ENCODE measurements around the gene SETD3. TPM values are rescaled to one million over a fixed set of nuclear protein-coding genes. Genes with fewer than 3 reads are reported as not detected.

Gene SETD3
- total RNA-seq, 6 experiments from 2014 or later, result 24.7 to 42.0 (median 28.8) TPM

DNA sequence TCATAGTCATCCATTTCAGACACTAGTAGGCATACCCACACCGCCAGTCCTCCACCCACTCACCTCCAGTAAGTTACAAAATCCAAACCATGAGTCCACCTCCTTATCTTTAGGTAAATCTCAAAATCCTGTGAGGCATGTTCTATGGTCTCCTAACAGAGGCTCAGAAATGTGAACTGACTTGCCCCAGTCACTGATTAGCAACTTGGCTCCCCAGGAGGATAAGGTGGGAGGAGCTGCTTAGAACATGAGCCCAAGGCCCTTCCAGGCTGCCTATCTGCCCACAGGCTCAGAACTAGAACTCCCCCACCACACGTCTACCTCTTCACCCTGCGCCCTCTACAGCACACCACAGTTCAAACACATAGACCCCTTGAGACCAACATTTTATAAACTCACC is 19.9 kb downstream of the SETD3 start:
- Histone ChIP-seq H3K4me3 (no peak overlapping the region), H3K4me1 (peaks cover 0 to 11% (median 5%) of the 10 kb centered on the region in 4 donors), H3K36me3 (peaks cover 0 to 49% (median 15%) of the 10 kb centered on the region in 4 donors), H3K9me3 (no peaks in the 10 kb centered on the region), H3K27me3 (no peaks in the 10 kb centered on the region), H3K27ac (no peak overlapping the region)
- intact Hi-C loops (cut with DNase I), result no loop called here
- WGBS (ENCODE audit: insufficient coverage, low coverage, low lambda C conversion rate, missing lambda C conversion rate), result 66% methylated on average over 3 of the region's 3 CpGs
- ATAC-seq (peak in 3 of 4 donors; percentile 11 to 76 (median 25)), DNase-seq (no peak)
- TF ChIP-seq, protein P1, sequence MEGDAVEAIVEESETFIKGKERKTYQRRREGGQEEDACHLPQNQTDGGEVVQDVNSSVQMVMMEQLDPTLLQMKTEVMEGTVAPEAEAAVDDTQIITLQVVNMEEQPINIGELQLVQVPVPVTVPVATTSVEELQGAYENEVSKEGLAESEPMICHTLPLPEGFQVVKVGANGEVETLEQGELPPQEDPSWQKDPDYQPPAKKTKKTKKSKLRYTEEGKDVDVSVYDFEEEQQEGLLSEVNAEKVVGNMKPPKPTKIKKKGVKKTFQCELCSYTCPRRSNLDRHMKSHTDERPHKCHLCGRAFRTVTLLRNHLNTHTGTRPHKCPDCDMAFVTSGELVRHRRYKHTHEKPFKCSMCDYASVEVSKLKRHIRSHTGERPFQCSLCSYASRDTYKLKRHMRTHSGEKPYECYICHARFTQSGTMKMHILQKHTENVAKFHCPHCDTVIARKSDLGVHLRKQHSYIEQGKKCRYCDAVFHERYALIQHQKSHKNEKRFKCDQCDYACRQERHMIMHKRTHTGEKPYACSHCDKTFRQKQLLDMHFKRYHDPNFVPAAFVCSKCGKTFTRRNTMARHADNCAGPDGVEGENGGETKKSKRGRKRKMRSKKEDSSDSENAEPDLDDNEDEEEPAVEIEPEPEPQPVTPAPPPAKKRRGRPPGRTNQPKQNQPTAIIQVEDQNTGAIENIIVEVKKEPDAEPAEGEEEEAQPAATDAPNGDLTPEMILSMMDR (IDR thresholded peaks at IDR 0.05), result no peak
- TF ChIP-seq POLR2A (IDR thresholded peaks at IDR 0.05), result no peak

DNA sequence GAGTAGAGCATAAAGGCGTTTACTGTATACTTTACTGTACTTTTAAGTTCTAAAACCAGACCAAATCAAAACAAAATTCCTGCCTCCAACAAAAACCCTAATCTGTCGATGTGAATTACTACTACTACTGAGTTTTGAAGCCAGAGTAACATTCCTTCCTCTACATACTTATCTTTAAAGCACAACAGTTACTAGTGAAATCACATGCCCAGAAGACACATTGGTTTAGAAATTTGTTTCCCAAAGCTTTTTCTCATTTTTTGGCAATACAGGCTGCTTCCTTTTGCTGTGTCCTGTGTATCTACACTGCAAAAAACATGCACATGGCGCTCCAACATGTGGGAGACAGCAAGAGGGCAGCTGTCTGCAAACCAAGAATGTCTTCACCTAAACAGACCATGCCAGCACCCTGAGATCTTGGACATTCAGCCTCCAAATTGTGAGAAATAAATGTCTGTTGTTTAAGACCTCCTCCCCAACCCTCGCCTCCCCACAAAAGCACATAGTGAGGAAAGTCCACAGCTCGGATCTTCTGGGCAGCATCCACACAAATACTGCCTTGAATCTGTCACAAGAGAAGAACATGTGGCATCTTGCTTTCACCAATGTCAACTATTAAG is 21.1 kb downstream of the SETD3 start:
- peaks cover 0 to 11% (median 5%) of the 10 kb centered on the region in 4 donors for H3K4me1 ChIP-seq
- H3K27me3 ChIP-seq, result no peaks in the 10 kb centered on the region
- H3K9me3 ChIP-seq, result no peaks in the 10 kb centered on the region
- TF ChIP-seq POLR2A (IDR thresholded peaks at IDR 0.05), result no peak
- TF ChIP-seq, protein P1 (IDR thresholded peaks at IDR 0.05), result no peak
- intact Hi-C loops (cut with DNase I), result no loop called here
- H3K36me3 ChIP-seq, result peaks cover 0 to 43% (median 14%) of the 10 kb centered on the region in 4 donors
- H3K4me3 ChIP-seq, result no peak overlapping the region
- no peak for DNase-seq
- WGBS (ENCODE audit: insufficient coverage, low coverage, low lambda C conversion rate, missing lambda C conversion rate), result 78% methylated on average over 5 of the region's 5 CpGs
- no peak for ATAC-seq
- H3K27ac ChIP-seq, result no peak overlapping the region

DNA sequence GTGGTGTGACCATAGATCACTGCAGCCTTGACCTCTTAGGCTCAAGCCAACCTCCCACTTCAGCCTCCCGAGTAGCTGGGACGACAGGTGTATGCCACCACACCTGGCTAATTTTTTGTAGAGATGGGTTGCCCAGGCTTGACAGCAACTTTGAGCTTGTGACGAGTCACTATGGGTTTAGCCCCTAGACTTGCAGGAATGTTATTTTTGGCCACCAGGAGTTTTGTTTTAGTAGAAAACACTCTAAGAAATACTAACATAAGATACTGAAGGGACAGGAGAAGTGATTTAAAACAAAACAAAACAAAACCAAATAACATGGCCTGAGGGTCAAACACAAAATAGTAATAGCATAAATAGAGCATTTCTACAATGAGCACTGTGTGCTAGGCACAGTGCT is 26.4 kb downstream of the SETD3 start:
- no peaks in the 10 kb centered on the region for H3K4me1 ChIP-seq
- H3K27ac ChIP-seq, result no peak overlapping the region
- H3K27me3 ChIP-seq, result no peaks in the 10 kb centered on the region
- peaks cover 0 to 52% (median 14%) of the 10 kb centered on the region in 4 donors for H3K36me3 ChIP-seq
- intact Hi-C loops (cut with DNase I), result no loop called here
- DNase-seq (no peak), ATAC-seq (no peak)
- TF ChIP-seq, protein P1 (IDR thresholded peaks at IDR 0.05), result no peak
- no peak for TF ChIP-seq POLR2A (IDR thresholded peaks at IDR 0.05)
- 79% methylated on average over 3 of the region's 3 CpGs for WGBS (ENCODE audit: insufficient coverage, low coverage, low lambda C conversion rate, missing lambda C conversion rate)
- no peak overlapping the region for H3K4me3 ChIP-seq
- no peaks in the 10 kb centered on the region for H3K9me3 ChIP-seq

DNA sequence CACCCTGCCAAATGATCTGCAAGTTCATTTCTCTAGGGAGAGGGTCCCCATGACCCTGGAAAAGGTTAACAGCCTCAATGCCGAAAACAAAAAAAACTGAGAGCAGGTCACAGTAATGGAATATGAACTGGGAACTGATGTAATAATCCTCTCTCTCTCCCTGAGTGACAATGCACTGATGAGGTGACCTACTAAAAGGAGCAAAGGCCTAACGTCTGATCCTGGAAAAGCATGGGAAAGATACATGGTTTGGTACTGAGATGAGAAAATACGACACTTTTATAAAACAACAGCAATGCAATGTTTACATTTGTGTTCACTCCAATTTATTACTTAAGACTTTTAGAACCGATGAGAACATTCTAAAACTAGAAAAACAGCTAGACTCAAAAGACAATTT is 27.7 kb downstream of the SETD3 start:
- intact Hi-C loops (cut with DNase I), result no loop called here
- TF ChIP-seq, protein P1 (IDR thresholded peaks at IDR 0.05), result no peak
- no peak for TF ChIP-seq POLR2A (IDR thresholded peaks at IDR 0.05)
- Histone ChIP-seq H3K36me3 (peaks cover 0 to 49% (median 13%) of the 10 kb centered on the region in 4 donors), H3K4me1 (no peaks in the 10 kb centered on the region), H3K27ac (no peak overlapping the region), H3K4me3 (no peak overlapping the region), H3K9me3 (no peaks in the 10 kb centered on the region), H3K27me3 (no peaks in the 10 kb centered on the region)
- ATAC-seq (no peak), DNase-seq (no peak)
- WGBS (ENCODE audit: insufficient coverage, low coverage, low lambda C conversion rate, missing lambda C conversion rate), result 72% methylated on average over 4 of the region's 4 CpGs

Measured in right lobe of liver (tissue), 6 donors.